Astrocyte of the cerebellum (primary cell): Measurements from ENCODE around the gene NRL.

Experiments
- DNase-seq: peaks from one replicate; pipeline ENCODE4 v3.0.0-alpha.2; 2011; ENCODE audit warnings: low read depth
- H3K4me3 ChIP-seq: 2 replicates; pipeline ENCODE4 v1.5.1; 2011; ENCODE audit warnings: mild to moderate bottlenecking, low read depth, low read length, moderate library complexity
- in situ Hi-C: cut with HindIII; loops from 2 replicates; pipeline ENCODE4 v1.10.0; 2017; ENCODE audit warnings: low sequenced_read_pairs
- TF ChIP-seq, protein P1 (sequence below): IDR thresholded peaks from 2 replicates; pipeline ENCODE4 v1.5.1; 2012; ENCODE audit warnings: low read length, low read depth, moderate library complexity, mild to moderate bottlenecking; ENCODE audit errors: missing control alignments

The NRL gene

DNA sequence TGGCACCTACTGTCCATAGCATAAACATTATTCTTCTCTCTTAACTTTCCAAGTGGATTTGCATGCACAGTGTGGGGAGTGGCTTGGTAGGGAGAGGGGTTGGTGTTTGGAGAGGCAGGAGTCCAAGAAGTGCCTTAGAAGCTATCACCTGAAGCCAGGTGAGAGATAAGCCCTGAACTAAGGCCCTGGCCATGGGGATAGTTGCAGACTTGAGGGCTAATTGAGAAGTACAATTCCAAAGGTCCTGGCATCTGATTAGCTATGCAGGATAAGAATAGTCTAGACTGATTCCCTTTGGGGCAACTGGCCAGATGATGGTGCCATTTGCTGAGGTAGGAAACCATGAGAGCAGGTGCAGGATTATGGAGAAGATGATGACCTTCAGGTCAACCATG is 22.6 kb downstream of the NRL start:
- TF ChIP-seq, protein P1, sequence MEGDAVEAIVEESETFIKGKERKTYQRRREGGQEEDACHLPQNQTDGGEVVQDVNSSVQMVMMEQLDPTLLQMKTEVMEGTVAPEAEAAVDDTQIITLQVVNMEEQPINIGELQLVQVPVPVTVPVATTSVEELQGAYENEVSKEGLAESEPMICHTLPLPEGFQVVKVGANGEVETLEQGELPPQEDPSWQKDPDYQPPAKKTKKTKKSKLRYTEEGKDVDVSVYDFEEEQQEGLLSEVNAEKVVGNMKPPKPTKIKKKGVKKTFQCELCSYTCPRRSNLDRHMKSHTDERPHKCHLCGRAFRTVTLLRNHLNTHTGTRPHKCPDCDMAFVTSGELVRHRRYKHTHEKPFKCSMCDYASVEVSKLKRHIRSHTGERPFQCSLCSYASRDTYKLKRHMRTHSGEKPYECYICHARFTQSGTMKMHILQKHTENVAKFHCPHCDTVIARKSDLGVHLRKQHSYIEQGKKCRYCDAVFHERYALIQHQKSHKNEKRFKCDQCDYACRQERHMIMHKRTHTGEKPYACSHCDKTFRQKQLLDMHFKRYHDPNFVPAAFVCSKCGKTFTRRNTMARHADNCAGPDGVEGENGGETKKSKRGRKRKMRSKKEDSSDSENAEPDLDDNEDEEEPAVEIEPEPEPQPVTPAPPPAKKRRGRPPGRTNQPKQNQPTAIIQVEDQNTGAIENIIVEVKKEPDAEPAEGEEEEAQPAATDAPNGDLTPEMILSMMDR = no peak
- in situ Hi-C loops = no loop called here
- no peak overlapping the region for H3K4me3 ChIP-seq
- no peak for DNase-seq

DNA sequence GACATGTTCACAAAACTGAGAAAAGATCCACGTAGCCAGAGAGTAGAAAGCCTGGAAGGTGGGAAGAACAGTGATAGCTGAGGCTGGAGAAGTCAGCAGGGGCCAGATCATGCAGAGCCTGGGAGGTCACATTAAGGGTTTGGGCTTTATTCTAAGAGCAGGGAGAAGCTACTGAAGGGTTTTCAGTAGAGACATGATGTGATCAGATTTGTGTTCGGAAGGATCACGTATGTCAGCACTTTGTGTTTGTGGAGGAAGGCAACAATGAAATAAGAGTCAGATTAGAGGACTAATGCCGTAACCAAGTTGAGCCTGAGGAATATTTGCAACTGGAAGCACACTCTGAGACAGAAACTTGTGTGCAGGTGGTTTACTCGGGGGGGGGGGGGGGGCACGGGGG is 24.9 kb downstream of the NRL start:
- TF ChIP-seq, protein P1 = no peak
- no peak for DNase-seq
- H3K4me3 ChIP-seq = no peak overlapping the region
- in situ Hi-C loops = no loop called here

DNA sequence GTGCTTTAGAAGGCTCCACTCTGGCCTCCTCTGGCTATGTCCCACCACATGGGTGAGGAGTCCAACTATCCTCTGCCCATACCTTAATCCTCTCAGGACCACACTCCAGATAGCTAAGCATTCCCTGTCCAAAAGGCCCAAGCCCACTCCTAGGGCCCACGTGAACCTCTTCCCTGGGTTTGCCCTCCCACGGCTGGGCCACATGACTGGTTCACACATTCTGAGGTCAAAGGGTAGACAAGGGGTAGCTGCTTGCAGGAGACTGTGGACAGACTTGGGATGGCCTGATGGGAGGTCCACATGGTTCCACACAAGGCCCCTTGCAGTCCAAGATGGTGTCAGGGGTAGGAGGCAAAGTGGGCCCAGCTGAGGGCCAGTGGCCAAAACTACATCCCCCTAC is 26.7 kb downstream of the NRL start:
- no peak for DNase-seq
- in situ Hi-C loops = no loop called here
- TF ChIP-seq, protein P1 = no peak
- no peak overlapping the region for H3K4me3 ChIP-seq

DNA sequence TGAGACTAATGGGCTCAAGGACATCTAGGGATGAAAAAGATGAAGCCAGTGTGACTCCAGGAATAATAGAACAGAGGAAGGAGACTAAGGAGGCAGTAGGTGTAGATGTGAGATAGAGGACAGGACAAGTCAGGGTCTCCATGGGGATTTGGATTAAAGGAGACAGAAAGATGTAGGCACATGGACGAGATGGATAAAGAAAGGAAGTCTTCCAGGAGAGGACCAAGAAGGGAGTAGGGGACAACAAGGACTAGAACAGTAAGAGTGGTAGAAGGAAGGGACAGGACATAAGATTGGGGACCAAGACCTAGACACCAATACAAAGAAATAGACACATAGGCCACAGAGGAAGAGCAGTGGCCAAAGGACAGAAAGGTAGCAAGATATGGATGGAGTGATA is 27.7 kb downstream of the NRL start:
- in situ Hi-C loops = no loop called here
- DNase-seq = no peak
- TF ChIP-seq, protein P1 = no peak
- no peak overlapping the region for H3K4me3 ChIP-seq

DNA sequence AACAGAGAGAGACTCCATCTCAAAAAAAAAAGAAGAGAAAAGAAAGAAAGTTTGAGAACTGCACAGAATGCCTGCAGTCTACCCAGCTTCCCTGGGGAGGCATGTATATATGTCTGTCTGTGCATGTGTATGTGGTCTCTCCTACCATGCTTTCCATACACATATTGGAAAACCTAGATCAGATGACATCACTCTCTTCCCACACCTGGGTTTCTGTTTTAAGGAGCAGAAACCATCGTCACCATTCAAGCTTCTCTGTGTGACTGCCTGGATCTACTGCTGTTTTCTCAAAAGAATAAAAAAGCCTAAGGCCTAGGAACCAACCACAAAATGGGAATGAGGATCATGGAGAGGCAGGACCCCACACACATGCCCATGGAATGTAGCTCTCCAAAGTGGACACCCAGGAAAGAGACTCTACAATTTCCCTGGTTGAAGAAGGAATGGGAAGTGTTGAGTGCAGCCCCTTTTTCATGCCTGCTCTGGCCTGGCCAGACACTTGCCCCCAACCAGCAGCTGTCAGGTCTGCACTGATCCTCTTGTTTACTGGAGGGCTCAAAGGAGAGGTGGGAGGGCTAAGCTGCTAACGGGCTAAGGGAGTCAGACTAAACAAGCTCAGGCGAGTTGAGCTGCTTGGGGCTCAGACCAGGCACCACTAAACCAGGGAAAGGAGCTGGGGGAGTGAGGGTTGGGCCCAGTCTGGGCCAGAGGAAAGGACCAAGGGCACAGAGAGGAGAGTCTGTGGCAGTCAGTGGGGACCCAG is 28.4 kb downstream of the NRL start:
- DNase-seq = no peak
- no peak overlapping the region for H3K4me3 ChIP-seq
- TF ChIP-seq, protein P1 = no peak
- in situ Hi-C loops = no loop called here

DNA sequence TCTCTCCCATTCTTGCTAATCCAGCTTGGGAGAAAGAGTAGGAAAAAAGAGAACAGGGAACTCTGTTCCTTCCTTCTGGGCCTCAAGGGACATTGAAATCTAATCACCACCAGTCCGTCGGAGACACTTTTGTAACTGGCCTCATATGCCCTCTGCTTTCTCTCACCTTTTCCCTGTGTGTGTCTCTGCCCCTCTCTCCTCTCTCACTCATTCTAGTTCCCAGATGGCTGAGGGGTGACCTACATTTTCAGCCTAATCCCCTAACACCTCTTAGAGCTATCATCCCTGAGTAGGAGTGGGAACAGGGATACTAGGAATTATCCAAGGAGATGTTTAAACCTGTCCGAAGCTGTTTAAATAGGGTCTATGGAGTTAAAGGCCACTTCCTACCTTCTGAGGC is 29.5 kb downstream of the NRL start:
- in situ Hi-C loops = no loop called here
- no peak for DNase-seq
- H3K4me3 ChIP-seq = no peak overlapping the region
- TF ChIP-seq, protein P1 = no peak
